Measurements from ENCODE around the gene NAALADL2. TPM values are rescaled to one million over a fixed set of nuclear protein-coding genes. Genes with fewer than 3 reads are reported as not detected.

Gene NAALADL2
- total RNA-seq, 1 donor: 54.5 TPM

DNA sequence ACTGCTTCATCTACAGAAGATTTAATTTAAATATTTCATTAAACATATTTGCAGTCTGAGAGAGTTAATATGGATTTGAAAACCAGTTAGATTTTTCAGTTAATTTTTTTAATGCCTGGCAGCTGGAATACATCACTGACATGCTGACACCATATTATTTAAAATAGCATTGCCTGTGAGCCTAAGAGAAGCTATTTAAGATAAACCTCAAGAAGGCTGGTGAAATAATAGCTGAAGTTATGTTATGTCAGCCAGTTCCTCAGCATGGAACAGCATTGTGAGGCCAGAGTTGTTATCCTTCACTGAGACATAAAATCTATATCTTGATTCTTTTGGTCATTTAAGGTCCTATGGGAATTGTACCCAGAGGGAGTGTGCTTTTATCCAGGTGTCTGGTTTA is 705.2 kb downstream of the NAALADL2 start:
- TF ChIP-seq, protein P1, sequence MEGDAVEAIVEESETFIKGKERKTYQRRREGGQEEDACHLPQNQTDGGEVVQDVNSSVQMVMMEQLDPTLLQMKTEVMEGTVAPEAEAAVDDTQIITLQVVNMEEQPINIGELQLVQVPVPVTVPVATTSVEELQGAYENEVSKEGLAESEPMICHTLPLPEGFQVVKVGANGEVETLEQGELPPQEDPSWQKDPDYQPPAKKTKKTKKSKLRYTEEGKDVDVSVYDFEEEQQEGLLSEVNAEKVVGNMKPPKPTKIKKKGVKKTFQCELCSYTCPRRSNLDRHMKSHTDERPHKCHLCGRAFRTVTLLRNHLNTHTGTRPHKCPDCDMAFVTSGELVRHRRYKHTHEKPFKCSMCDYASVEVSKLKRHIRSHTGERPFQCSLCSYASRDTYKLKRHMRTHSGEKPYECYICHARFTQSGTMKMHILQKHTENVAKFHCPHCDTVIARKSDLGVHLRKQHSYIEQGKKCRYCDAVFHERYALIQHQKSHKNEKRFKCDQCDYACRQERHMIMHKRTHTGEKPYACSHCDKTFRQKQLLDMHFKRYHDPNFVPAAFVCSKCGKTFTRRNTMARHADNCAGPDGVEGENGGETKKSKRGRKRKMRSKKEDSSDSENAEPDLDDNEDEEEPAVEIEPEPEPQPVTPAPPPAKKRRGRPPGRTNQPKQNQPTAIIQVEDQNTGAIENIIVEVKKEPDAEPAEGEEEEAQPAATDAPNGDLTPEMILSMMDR (IDR thresholded peaks at IDR 0.05; ENCODE audit: insufficient read depth, low read length): no peak
- DNase-seq (ENCODE audit: low read depth): peak; percentile 3
- no peak overlapping the region for H3K4me3 ChIP-seq (ENCODE audit: low read depth, low read length)

GRCh38 chr3:175571096-175571495 is 712.0 kb downstream of the NAALADL2 start:
- no peak overlapping the region for H3K4me3 ChIP-seq (ENCODE audit: low read depth, low read length)
- TF ChIP-seq, protein P1 (IDR thresholded peaks at IDR 0.05; ENCODE audit: insufficient read depth, low read length): no peak
- DNase-seq (ENCODE audit: low read depth): no peak

GRCh38 chr3:175573226-175573625 is 714.1 kb downstream of the NAALADL2 start:
- H3K4me3 ChIP-seq (ENCODE audit: low read depth, low read length): no peak overlapping the region
- TF ChIP-seq, protein P1 (IDR thresholded peaks at IDR 0.05; ENCODE audit: insufficient read depth, low read length): no peak
- no peak for DNase-seq (ENCODE audit: low read depth)

- no peak for DNase-seq (ENCODE audit: low read depth)
- TF ChIP-seq, protein P1 (IDR thresholded peaks at IDR 0.05; ENCODE audit: insufficient read depth, low read length): no peak
- no peak overlapping the region for H3K4me3 ChIP-seq (ENCODE audit: low read depth, low read length)
Observed at GRCh38 chr3:175580318-175580717, 721.2 kb downstream of the NAALADL2 start.

GRCh38 chr3:175585898-175586297 is 726.8 kb downstream of the NAALADL2 start:
- no peak overlapping the region for H3K4me3 ChIP-seq (ENCODE audit: low read depth, low read length)
- TF ChIP-seq, protein P1 (IDR thresholded peaks at IDR 0.05; ENCODE audit: insufficient read depth, low read length): no peak
- peak; percentile 45 for DNase-seq (ENCODE audit: low read depth)

GRCh38 chr3:175590745-175591144 is 731.6 kb downstream of the NAALADL2 start:
- no peak overlapping the region for H3K4me3 ChIP-seq (ENCODE audit: low read depth, low read length)
- TF ChIP-seq, protein P1 (IDR thresholded peaks at IDR 0.05; ENCODE audit: insufficient read depth, low read length): no peak
- no peak for DNase-seq (ENCODE audit: low read depth)

DNA sequence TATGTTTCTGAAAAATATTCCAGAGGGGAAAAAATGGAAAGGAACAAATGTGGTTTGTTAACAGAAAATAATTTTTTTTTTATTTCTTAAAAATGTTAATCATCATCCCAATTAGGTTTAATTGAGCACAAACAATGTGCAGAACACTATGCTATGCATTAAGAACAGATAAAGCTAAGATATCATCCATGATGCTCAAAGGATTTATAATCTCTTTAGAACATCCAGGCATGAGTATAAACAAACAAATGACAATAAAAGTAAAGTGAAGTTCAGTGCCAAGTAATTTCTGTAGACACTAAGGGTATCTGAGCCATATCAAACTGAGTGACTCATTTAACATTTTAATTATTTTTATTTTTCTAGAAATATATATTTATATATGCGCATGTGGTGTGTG is 732.2 kb downstream of the NAALADL2 start:
- TF ChIP-seq, protein P1 (IDR thresholded peaks at IDR 0.05; ENCODE audit: insufficient read depth, low read length): no peak
- no peak overlapping the region for H3K4me3 ChIP-seq (ENCODE audit: low read depth, low read length)
- DNase-seq (ENCODE audit: low read depth): no peak

Data from fibroblast of the aortic adventitia (primary cell).